PC-9 (cell line): ENCODE data around the gene TMEM132D. TPM values are rescaled to one million over a fixed set of nuclear protein-coding genes. Genes with fewer than 3 reads are reported as not detected.

ENCODE experiments used
- BruUV-seq: library from RNA; stranded (reverse); fragments of 400-500 nt; replicated peaks from 2 replicates; lab custom pipeline; 2021; lab: Mats Ljungman, UMichigan
- CTCF ChIA-PET: fragments of 300-600 bp; sonication (Branson Sonifier 250); formaldehyde crosslinking; loops from one replicate; lab custom pipeline; 2022; ENCODE audit warnings: antibody characterized with exemption; lab: Charles Lee
- POLR2A ChIA-PET: fragments of 300-600 bp; sonication (Branson Sonifier 250); formaldehyde crosslinking; loops from one replicate; lab custom pipeline; 2022; ENCODE audit warnings: antibody characterized with exemption; ENCODE audit not compliant: unreplicated experiment; lab: Charles Lee
- DNase-seq, 2 experiments: peaks; one replicate each; pipeline versions ENCODE4 v3.0.0 to v3.0.0-alpha.2; 2015 to 2022; ENCODE audit warnings: mixed read lengths in 1 of 2
- H2AFZ ChIP-seq: fragments of 200-600 bp; sonication (generic); 2 replicates; pipeline ENCODE4 v1.8.1; 2017; ENCODE audit warnings: antibody characterized with exemption
- H3F3A ChIP-seq: fragments of 200-600 bp; sonication (generic); 2 replicates; pipeline ENCODE4 v1.8.1; 2017; ENCODE audit warnings: antibody characterized with exemption, mild to moderate bottlenecking, low read depth; ENCODE audit not compliant: insufficient read depth
- H3K27ac ChIP-seq: fragments of 200-600 bp; sonication (generic); 2 replicates; pipeline ENCODE4 v1.6.1; 2016; ENCODE audit warnings: mixed run types
- H3K27me3 ChIP-seq: fragments of 200-600 bp; sonication (generic); 2 replicates; pipeline ENCODE4 v1.6.1; 2016; ENCODE audit warnings: low read depth, mixed run types; ENCODE audit not compliant: insufficient read depth
- H3K36me3 ChIP-seq: fragments of 200-600 bp; sonication (generic); 2 replicates; pipeline ENCODE4 v1.6.1; 2016; ENCODE audit warnings: low read depth, mixed run types
- H3K4me1 ChIP-seq: fragments of 200-600 bp; sonication (generic); replicated peaks from 2 replicates; pipeline ENCODE4 v1.6.1; 2016; ENCODE audit warnings: mixed run types; ENCODE audit not compliant: insufficient read depth
- H3K4me2 ChIP-seq: fragments of 200-600 bp; sonication (generic); 2 replicates; pipeline ENCODE4 v1.6.1; 2017; ENCODE audit warnings: mixed run types
- H3K4me3 ChIP-seq: fragments of 200-600 bp; sonication (generic); 2 replicates; pipeline ENCODE4 v1.6.1; 2016; ENCODE audit warnings: mixed run types
- H3K79me2 ChIP-seq: fragments of 200-600 bp; sonication (generic); 2 replicates; pipeline ENCODE4 v1.6.1; 2017; ENCODE audit warnings: low read depth, mixed run types
- H3K9me2 ChIP-seq: fragments of 200-600 bp; sonication (generic); 2 replicates; pipeline ENCODE4 v1.8.1; 2017; ENCODE audit warnings: mild to moderate bottlenecking; ENCODE audit not compliant: insufficient read depth
- H3K9me3 ChIP-seq: fragments of 200-600 bp; sonication (generic); 2 replicates; pipeline ENCODE4 v1.8.1; 2016; ENCODE audit warnings: low read depth; ENCODE audit not compliant: insufficient read depth
- H4K20me1 ChIP-seq: fragments of 200-600 bp; sonication (generic); 2 replicates; pipeline ENCODE4 v1.8.1; 2017; ENCODE audit not compliant: insufficient read depth
- CTCF ChIP-seq: fragments of 200-600 bp; sonication (generic); conservative IDR thresholded peaks from 2 replicates; pipeline ENCODE4 v1.6.1; 2017; ENCODE audit warnings: mixed run types, antibody characterized with exemption, mild to moderate bottlenecking, moderate library complexity
- EZH2 ChIP-seq: fragments of 200-600 bp; sonication (generic); IDR thresholded peaks from 2 replicates; pipeline ENCODE4 v1.8.0; 2017; ENCODE audit warnings: antibody characterized with exemption, low read depth
- intact Hi-C: fragments of 100-400 bp; cut with micrococcal nuclease; formaldehyde crosslinking; loops from one replicate; pipeline ENCODE4 v1.10.0; 2022; ENCODE audit not compliant: unreplicated experiment
- total RNA-seq: library from RNA; stranded (reverse); gene quantifications from 2 replicates; pipeline ENCODE4 v1.2.3, GENCODE V29; 2021

Gene TMEM132D
- total RNA-seq, 1 experiment from 2014 or later, result not detected

GRCh38 chr12:129394177-129394825 lies 509.5 kb downstream of the TMEM132D start:
- no peaks in the 10 kb centered on the region for H3K4me1 ChIP-seq
- CTCF ChIA-PET, result no interaction called here
- no peak overlapping the region for H2AFZ ChIP-seq
- H3K9me2 ChIP-seq, result no peaks in the 10 kb centered on the region
- peaks cover 5% of the 10 kb centered on the region; the same call in 1 of the 2 replicates for H3K27me3 ChIP-seq
- no peaks in the 10 kb centered on the region for H4K20me1 ChIP-seq
- no peak overlapping the region for H3K4me3 ChIP-seq
- POLR2A ChIA-PET, result no interaction called here
- no peaks in the 10 kb centered on the region for H3K9me3 ChIP-seq
- H3K4me2 ChIP-seq, result no peak overlapping the region
- no TSS peak for BruUV-seq
- no peaks in the 10 kb centered on the region for H3K36me3 ChIP-seq
- DNase-seq, result no peak
- H3K27ac ChIP-seq, result no peak overlapping the region
- intact Hi-C loops, result no loop called here
- H3F3A ChIP-seq, result no peaks in the 10 kb centered on the region
- TF ChIP-seq EZH2, result no peak
- TF ChIP-seq CTCF, result no peak
- no peaks in the 10 kb centered on the region for H3K79me2 ChIP-seq

GRCh38 chr12:129393357-129393937 lies 510.4 kb downstream of the TMEM132D start:
- intact Hi-C loops, result no loop called here
- CTCF ChIA-PET, result no interaction called here
- Histone ChIP-seq H3K4me3 (no peak overlapping the region), H3K4me2 (no peak overlapping the region), H2AFZ (no peak overlapping the region), H3K4me1 (no peaks in the 10 kb centered on the region), H3K9me2 (no peaks in the 10 kb centered on the region), H3K79me2 (no peaks in the 10 kb centered on the region), H3F3A (no peaks in the 10 kb centered on the region), H3K27ac (no peak overlapping the region), H3K36me3 (no peaks in the 10 kb centered on the region), H4K20me1 (no peaks in the 10 kb centered on the region), H3K9me3 (no peaks in the 10 kb centered on the region), H3K27me3 (peaks cover 5% of the 10 kb centered on the region; the same call in 1 of the 2 replicates)
- POLR2A ChIA-PET, result no interaction called here
- DNase-seq, result no peak
- no TSS peak for BruUV-seq
- TF ChIP-seq EZH2, result no peak
- TF ChIP-seq CTCF, result no peak

- Histone ChIP-seq H3K36me3 (no peaks in the 10 kb centered on the region), H3K27me3 (peaks cover 4% of the 10 kb centered on the region; the same call in 1 of the 2 replicates), H3K79me2 (no peaks in the 10 kb centered on the region), H3K27ac (no peak overlapping the region), H3K9me3 (no peaks in the 10 kb centered on the region), H3F3A (no peaks in the 10 kb centered on the region), H3K4me1 (no peaks in the 10 kb centered on the region), H3K4me2 (no peak overlapping the region), H4K20me1 (no peaks in the 10 kb centered on the region), H2AFZ (no peak overlapping the region), H3K4me3 (no peak overlapping the region), H3K9me2 (no peaks in the 10 kb centered on the region)
- ChIA-PET CTCF (no interaction called here), POLR2A (interaction anchor here (0.6 kb wide), 1 partner anchor 630 kb away, joined by 3 read pairs; no protein-coding TSS in a partner anchor)
- TF ChIP-seq EZH2 (no peak), CTCF (no peak)
- intact Hi-C loops, result no loop called here
- BruUV-seq, result no TSS peak
- DNase-seq, result no peak
These were observed 518.2 kb downstream of the TMEM132D start for GRCh38 chr12:129385637-129385990.
